Embryonic facial prominence (tissue), 1 donor: ENCODE data around the gene PDE10A.

ENCODE experiments used
- DNase-seq: peaks from one replicate; pipeline ENCODE4 v3.0.0-alpha.2; 2016; ENCODE audit errors: extremely low spot score

PDE10A gene

DNA sequence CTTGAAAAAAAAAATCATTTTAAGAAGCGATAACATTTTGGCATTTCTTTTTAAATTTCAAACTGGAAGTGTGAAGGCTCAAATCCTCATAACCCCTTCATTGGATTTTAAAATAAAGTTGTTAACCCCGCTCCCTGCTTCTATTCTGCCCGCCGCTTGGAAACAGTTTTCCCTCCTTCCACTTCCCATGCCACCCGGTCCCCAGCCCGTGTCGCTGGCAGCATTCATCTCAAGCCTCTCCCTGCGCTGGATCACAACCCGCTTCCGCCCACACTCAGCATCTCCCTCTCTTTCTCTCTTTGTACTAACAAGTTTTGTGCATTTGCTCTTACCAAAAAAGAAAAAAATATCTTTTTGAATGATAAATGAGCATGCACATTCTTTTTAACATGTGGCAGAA is 15.4 kb upstream of the PDE10A start:
- DNase-seq, result no peak

DNA sequence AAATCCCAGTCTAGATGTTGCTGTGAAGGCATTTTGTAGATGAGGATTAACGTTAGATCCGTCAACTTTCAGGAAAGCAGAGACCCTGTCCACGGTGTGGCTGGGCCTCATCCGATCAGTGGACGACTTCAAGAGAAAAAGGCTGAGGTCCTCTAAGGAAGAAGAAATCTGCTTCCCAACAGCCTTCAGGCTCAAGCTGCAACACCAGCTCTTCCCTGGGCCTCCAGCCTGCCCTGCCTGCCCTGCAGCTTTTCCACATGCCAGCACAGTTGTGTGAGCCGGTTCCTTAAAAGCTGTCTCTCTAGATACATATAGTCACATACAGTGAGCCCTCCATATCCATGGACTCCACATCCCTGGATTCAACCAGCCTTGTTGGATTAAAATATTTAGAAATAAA is 14.1 kb upstream of the PDE10A start:
- DNase-seq, result no peak

DNA sequence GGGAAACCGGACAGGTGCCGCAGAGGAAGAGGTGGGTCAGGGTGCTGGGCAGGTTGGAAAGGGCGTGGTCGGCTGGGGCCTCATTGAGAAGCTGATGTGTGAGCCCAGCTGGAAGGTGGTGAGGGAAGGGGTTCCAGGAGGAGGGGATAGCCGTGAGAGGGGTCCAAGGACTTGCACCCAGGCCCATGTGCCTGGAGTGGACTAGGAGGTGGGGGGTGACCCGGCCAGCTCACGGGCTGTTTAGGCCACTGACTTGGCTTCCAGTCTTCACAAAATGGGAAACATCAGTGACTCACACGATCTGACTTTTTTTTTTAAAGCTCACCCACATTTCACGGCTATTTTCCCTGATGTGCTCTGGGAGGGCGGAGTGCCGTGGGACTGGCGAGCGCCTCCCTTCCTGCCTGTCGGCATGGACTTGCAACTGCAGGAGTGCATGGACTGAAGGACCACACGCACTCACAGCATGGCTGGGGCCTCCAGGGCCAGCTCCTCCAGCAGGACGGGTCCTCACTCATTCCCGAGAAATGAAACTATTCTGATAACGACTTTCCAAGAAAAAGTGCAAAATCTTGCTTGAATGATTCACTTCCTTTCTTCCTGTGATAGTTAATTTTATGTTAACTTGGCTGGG is 13.5 kb upstream of the PDE10A start:
- DNase-seq, result no peak

DNA sequence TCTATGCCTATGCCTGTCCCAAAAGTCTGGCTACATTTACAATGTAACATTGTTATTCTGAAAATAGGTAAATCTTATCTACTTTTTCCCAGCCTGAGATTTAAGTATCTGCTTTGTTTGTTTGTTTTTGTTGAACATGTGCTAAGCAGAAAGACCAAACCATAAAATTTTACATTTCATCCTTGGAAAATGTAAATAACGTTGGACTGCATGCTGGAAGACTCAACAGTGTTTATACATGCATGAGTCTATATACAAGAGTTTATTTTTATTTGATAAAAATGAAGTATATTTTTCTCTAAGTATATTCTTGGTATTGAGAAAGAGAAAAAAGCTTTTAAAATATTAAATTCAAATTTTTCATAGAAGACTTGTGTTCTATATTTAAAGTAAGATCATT is 12.1 kb upstream of the PDE10A start:
- no peak for DNase-seq

DNA sequence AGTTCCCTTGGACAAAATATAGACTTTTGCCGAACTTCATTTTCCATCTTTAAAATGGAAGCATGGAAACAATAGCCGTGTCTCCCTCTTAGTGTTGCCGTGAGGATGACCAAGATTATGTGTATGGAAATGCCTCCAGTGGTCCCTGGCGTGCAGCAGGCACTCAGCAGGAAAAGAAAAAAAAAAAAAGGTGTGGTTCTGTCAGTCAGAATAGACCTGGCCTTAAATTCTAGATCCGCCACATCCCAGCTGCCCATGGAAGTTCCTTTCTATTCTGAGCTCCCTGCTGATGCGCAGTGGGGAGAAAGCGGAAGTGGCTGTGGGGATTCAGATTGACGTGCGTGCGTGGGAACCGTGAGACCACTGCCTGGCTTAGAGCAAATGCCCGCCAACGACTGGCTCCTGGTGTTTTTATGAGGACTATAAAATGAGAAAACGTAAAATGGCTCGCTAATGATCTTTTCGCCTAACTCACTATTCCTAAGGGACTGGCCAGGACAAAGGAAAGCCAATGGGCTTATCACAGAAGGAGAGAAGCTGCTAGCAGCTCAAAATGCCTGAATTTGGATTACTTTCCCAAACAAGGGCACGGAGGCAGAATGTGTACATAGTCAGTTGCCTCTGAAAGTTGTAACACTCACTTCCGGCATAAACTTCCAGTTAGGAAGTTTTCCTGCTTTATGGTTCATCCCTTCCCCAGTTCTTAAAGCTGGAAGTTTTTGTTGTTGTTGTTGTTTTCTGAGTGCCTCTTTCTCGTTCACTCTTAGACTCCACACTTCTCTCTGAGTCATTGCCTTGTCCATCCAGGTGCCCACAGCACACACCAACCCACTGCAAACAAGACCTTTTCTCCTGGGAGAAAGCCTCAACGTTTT is 11.4 kb upstream of the PDE10A start:
- DNase-seq, result no peak

DNA sequence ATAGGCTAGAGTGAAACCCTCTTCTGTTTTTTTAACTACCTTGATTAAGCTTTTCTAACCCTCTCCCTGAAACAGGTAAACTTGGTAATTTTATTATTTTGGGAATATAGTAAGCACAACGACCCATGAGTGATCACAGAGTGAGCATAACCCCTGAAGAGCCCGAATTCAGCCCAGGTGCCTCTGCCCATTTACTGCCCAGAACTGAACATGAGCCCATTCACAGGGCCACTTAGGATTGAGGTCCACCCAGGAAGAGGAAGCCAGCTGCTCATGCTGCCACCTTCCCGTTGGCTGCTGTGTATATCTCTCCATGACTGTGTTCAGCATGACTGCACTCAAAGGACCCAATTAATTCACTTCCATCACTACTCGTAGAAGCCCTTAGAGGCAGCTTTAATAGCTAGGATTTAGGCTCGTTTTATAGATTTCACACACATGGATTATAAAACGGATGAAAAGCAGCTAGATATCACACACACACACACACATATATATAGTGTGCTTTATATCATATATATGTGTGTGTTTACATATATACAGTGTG is 8.3 kb upstream of the PDE10A start:
- no peak for DNase-seq

DNA sequence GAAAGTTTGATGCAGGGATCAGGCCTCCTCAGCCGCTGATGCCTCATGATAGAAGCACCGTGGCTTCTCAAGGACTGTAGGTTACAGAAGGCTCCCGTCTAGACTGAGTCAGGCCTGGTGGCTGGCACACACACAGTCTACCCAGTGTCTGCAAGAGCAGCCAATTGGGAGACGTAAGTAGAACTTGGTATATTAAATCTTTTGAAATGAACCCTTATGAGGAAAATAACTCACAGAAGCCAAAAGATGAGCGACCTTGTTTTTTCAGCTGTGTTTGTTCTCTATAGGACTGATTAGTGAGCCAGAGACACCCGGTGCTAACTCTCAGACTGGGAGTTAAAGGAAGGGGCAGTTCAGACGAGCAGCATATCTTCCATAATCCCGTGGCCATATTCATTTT is 5.9 kb upstream of the PDE10A start:
- DNase-seq, result no peak

DNA sequence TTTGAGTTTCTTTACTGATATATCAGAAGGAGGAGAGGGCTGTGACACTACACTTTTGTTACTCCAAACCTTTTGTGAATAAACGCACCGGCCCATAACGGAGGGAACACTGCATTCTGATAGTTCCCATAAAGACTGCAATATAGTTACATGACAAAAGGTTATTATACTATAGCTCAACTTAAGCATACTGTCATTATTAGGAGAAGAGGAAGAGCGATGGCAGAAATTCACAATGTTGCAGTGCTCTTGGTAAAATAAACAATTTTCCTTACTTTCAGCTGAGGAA is 2.3 kb upstream of the PDE10A start:
- DNase-seq, result no peak

DNA sequence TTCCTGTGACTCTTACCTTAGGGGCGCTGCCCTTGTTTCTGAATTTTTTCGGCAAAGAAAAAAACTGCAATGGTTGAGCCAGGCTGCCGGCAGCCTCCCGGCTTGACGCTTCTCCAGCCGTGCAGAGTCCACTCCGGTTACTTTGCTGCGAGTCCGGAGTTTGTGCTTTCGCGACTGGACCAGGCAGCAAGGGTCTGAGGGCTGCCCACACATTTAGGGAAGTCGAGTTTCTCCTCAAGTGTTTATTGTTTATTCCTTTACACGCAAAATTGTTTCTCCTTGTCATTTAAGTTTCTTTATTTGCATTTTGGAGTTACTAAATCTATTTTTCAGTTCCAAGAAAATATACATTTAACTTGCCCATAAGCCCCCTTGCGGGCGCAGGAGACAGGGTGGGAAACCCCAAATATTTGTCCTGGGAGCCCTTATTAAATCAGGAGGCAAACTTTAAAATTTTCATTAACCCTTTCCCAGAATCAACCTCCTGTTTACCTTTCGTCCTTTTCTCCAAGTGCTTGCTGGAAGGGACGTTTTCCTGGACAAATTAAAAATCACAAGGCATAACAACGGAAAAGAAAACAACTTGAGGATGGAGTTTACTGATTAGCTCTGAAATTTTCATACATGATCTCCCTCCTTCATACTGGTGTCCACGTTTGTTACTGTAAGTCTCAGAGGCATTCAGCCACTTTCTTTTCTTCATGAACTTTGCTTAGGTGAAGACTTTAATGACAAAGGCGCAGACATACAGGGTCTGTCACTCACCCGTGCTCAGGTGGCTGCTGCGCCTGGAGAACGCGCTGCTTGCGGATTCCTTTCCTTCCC is 1.7 kb upstream of the PDE10A start:
- no peak for DNase-seq

DNA sequence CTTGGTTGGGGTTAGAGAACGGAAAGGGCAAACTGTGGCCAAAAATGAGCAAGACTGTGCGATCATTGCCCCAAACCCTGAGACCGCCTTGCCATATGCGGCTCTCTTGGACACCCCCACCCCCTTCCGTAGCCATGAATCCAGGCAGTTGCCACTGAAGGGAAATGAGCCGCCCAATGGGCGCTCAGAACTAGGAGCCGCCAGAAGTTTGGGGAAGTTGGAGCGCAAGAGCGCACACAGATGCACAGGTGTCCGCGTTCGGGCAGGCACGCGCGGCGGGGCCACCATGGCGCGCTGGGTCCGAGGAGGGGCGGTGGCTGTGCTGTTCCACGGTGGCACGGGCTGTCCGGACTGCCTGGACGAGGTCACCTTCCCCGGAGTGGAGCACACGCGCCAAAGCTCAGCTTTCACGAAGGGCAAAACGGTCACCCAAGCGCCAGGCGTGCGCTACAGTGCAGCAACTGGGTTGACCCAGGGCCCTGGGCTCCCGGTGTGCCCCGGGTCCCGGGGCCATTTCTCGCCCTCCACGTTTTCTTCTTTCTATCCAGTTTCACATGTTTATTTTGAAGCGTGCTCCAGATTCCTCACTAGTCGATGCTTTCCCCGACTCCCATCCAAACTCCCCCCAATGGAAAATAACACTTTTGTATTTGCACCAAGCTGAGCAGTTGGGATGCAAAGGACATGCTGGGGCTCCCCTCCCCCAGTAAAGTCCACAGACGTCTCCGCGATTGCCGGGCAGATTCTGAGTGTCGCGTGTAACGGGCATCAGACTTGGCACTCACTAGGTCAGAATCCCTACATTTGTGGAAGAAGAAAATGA is 906 bp upstream of the PDE10A start:
- DNase-seq, result no peak

DNA sequence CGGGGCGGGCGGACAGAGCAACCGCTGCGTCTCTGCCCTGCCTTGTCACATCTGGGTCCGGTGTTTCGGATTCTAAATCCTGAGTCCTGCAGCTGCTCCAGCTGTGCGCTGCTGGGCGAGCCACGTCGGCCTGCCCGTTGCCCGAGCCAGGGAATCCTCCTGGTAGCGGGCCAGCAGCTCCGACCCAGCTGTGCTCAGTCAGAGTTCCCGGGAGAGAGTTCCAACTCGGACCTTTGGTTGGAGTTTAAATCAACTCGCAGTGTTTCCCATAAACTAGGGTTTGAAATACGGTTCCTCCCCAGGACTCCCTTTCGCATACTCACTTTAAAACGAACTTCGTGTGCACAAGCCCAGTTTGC is 315 bp upstream of the PDE10A start:
- no peak for DNase-seq

DNA sequence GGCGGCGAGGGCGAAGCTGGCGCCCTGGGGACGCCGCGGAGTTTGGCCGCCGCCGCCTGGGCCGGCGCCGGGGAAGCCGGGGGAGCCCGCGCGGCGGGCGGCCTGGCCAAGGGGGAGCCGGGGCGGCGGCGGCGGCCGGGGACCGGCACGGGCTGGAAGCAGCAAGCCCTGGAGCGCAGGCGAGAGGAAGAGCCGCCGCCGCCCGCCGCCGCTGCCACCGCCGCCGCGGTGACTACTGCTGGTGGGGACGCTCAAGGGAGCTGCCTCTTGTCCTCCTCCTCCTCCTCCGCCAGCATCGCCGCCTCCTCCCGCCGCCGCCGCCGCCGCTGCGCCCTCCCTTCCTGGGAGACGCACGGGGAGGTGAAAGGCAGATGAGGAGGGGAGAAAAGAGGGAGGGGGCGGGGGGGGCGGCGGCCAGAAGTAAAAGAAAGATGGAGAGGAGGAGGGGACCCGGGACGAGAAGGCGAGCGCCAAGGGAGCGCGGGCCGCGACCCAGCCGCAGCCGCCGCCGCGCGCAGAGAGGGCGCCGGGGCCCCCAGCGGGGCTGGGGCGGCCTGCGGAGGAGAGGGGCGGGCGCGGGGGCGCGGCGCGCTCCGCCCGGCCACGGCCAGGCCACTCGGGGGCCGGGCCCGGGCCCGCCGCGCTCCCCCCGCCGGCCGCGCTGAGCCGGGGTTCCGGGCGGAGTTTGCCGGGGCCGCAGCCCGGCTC is 846 bp downstream of the PDE10A start:
- no peak for DNase-seq

DNA sequence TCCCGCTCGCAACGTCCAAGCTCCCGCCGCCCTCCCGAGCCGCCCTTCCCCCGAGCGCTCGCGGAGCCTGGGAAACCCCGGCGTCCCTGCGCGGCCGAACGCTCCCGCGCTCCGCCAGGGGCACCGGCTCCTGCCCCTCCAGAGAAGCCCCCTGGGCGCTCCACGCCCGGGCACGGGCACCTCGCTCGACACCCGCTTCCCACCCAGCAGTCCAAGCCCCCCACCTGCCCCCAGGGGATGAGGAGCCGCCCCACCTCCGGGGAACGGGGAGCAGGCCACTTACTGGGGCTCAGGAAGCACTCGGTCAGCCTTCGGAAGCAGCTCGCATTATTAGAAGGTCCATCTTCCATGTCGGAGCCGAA is 1.4 kb downstream of the PDE10A start:
- no peak for DNase-seq

DNA sequence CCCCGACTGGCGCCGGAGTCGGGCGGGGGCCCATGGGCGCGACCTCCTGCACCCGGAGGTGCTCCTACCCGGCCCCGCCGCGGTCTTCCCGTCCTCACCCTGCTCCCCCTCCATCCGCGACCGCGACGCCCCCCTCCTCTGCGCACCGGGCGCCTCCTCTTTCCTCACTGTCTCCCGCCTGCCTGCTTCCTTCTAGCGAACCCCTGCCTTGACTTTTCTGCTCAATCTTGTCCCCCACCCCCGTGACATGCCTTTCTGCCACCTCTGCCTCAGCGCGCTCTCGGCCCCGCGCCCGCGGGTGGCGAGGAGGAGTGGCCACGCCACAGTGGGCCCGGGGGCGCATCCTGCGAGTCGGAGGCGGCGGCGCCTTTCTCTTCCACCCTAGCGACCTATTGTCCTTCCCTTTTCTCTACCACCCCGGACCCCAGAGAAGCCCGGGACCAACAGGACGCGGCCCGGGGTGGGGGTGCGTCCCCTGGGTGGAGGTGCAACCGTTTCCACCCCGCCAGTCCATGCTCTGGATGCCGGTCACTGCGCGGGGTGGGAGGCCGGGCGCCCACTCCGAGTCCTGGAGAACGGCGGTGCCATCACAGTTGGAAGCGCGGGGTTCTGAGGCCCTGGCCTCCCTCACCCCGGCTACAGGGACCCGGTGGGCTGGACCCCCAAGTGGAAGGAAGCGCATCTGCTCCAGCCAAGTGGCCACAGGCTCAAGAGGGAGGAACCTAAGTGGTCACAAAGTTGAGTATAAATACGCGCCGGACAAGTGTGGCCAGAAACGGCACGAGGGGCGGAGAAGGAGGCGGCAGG is 2.0 kb downstream of the PDE10A start:
- no peak for DNase-seq

DNA sequence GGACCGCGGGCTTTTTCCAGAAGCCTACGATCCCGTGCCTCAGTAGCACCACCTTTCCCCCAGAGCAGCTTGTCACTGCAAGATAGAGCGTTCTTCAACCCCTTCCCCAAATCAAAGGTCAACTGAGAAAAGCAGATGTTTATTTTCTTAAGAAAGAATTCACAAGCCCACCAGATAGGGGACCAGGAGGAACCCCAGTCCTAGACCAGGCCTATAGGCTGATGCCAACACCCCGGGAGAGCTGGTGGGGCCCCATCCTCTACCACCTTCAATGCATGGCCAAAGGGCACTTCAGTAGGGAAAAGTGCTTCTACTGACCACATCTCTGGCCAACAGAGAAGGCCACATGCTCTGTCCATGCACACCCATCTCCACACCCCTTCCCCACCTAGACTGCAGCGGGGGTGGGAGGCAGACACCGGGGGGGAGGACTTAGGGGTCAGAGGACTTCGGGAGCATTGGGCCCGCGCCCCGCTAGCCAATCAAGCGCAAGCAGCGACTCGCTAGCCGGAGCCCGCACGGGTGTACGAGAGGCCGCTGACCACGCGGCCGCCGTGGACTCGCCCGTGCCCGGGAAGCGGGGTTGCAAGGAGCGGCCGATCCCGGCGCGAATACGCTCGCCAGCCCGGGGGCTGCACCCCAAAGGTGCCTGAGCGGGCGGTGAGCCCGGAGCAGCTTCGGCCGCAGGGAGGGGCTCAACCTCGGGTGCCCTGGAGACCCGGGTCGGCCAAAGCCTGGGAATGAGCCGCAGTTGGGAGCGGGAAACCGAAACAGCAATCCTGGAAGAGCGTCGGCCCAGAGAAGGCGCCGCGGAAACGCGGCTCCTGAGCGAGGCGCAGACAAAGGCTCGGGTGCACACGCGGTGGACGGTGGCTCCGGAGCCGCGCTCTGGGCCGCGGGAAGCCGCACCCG is 2.8 kb downstream of the PDE10A start:
- DNase-seq, result no peak

DNA sequence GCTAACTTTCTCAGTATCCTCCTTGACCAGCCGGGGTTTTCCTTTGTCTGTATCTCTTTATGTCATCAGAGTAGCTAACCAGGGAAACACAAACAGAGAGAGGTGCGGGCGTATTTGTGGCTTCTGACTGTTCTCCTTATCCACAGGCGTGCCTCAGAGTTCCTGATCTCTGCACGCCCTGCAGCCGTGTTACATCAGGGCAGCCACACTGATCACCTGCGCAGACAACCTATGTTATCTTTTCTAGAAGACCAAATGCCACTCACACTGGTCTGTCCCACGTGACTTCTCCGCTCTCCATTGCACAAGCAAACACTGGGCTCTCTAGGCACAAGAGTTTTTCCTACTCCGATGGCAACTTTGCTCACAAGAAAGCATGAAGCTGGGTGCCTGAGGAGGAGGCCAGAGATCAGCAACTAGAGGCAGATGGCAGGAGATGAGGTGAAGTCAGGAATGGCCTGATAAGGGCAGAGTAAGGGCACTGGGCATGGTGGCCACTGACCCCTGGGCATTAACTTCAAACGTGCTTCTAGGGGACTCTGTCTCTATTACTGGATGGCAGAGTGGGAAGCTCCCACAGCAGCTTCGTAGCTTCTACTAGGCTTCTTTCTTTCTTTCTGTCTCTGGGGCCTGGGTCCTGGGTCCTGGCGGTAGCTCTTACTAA is 4.5 kb downstream of the PDE10A start:
- DNase-seq, result no peak

DNA sequence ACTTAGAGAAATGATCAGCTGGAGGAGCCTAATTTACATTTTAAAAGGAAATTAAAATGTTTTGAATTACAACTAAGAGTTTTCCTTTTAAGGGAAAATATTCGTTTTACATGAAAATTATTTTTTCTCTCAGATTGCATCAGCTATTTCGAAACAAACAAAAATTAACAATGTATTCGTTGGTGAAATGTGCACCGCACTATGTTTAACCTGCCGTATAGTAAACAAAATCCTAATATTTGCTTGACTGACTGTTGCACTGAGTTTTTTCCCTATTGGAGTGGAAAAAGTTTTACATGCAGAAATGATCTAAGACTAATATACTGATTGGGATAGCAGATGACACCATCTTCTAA is 5.7 kb downstream of the PDE10A start:
- no peak for DNase-seq

DNA sequence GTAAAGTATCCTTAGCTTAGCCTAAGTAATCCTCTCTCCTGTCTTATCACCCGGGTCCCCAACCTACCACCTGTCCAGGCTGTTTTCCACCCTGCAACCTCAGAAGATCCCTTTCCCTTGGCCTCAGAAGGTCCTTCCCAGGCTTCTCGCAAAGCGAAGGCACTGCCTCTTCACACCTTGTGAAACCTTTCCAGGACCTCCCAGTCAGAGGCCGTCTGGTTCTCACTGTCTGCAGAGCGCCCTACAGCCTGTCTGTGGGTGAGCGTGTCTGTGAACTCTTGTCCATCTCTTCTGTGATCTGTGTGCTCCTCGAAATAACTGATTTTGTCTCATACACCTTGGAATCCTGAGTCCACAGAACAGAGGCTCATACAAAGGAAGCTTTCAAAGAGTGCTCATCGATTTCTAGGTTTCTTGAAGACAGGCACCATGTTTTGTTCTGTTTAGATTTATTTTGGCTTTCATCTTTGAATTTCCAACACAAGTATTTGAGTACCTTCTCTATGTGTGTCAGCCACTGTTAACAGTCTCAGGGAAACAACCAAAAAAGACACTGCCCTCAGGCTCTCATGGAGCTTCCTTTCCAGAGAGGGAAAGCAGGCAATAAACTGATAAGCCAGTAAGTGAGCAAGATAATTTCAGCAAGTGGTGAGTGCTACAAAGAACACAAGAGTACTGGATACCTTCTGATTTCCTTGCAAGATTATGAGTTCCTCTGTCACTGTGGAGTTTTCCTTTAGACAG is 6.3 kb downstream of the PDE10A start:
- DNase-seq, result no peak
